H1 (cell line): Measurements from ENCODE around the gene DPF3. TPM values are rescaled to one million over a fixed set of nuclear protein-coding genes. Genes with fewer than 3 reads are reported as not detected.
A peak's percentile ranks its signal among the peaks of the same experiment; 100 is the strongest.

Experiments
- CTCF ChIA-PET: fragments of 300-600 bp; sonication (Branson Sonifier 250); formaldehyde crosslinking; loops from one replicate; lab custom pipeline; 2021; ENCODE audit not compliant: partially characterized antibody; lab: Charles Lee
- POLR2A ChIA-PET: fragments of 300-600 bp; sonication (Branson Sonifier 250); formaldehyde crosslinking; loops from one replicate; lab custom pipeline; 2021; ENCODE audit warnings: inconsistent platforms; ENCODE audit not compliant: partially characterized antibody; lab: Charles Lee
- DNase-seq, 2 experiments: peaks; one replicate each; pipeline versions ENCODE4 v3.0.0 to v3.0.0-alpha.2; 2010 to 2022; ENCODE audit warnings: low spot score in 2 of 2, low read depth in 1 of 2, mixed read lengths in 1 of 2
- FAIRE-seq: peaks from 2 replicates; lab custom pipeline; 2011; peaks lifted over from hg19 to GRCh38; lab: Jason Lieb, UNC
- H2AFZ ChIP-seq: 2 replicates; pipeline ENCODE4 v1.8.1; 2012; ENCODE audit warnings: low read length, inconsistent platforms
- H2AK5ac ChIP-seq: 2 replicates; pipeline ENCODE4 v1.6.1; 2013; ENCODE audit warnings: low read depth, low read length
- H2BK120ac ChIP-seq: replicated peaks from 2 replicates; pipeline ENCODE3; 2013; ENCODE audit warnings: low read depth, low read length, inconsistent platforms
- H2BK12ac ChIP-seq: 2 replicates; pipeline ENCODE4 v1.6.1; 2013; ENCODE audit warnings: low read depth, low read length
- H2BK15ac ChIP-seq: 2 replicates; pipeline ENCODE4 v1.6.1; 2013; ENCODE audit warnings: low read length
- H2BK20ac ChIP-seq: 2 replicates; pipeline ENCODE4 v1.6.1; 2013; ENCODE audit warnings: low read length
- H2BK5ac ChIP-seq: 2 replicates; pipeline ENCODE4 v1.6.1; 2013; ENCODE audit warnings: low read depth, low read length
- H3K14ac ChIP-seq: 2 replicates; pipeline ENCODE4 v1.6.1; 2013; ENCODE audit warnings: inconsistent platforms; ENCODE audit not compliant: insufficient read length
- H3K18ac ChIP-seq: 2 replicates; pipeline ENCODE4 v1.6.1; 2013; ENCODE audit warnings: low read length; ENCODE audit errors: extremely low read depth
- H3K23ac ChIP-seq: 2 replicates; pipeline ENCODE4 v1.6.1; 2013; ENCODE audit warnings: inconsistent platforms; ENCODE audit not compliant: insufficient read length
- H3K23me2 ChIP-seq: 2 replicates; pipeline ENCODE4 v1.6.1; 2013; ENCODE audit warnings: low read depth, low read length
- H3K27ac ChIP-seq: 2 replicates; pipeline ENCODE4 v1.6.1; 2011; ENCODE audit warnings: low read depth, low read length, inconsistent platforms
- H3K27me3 ChIP-seq, 4 experiments: replicated peaks in 1 of 4; 1 replicate in 1 of 4; 2 replicates in 3 of 4; pipeline versions ENCODE4 v1.6.1 to v1.8.1; 2011 to 2013; ENCODE audit warnings: low read length in 3 of 4, mild to moderate bottlenecking in 3 of 4, inconsistent platforms in 2 of 4, mixed read lengths in 2 of 4, moderate library complexity in 1 of 4; ENCODE audit not compliant: control insufficient read depth in 3 of 4, insufficient read depth in 3 of 4; ENCODE audit errors: extremely low read depth in 1 of 4
- H3K36me3 ChIP-seq, 4 experiments: 2 replicates each; pipeline versions ENCODE4 v1.6.1 to v1.8.1; 2011 to 2013; ENCODE audit warnings: mild to moderate bottlenecking in 4 of 4, low read length in 3 of 4, moderate library complexity in 2 of 4, control low read depth in 1 of 4, inconsistent platforms in 1 of 4; ENCODE audit not compliant: insufficient read depth in 4 of 4, control insufficient read depth in 2 of 4
- H3K4ac ChIP-seq: replicated peaks from 2 replicates; pipeline ENCODE3; 2013; ENCODE audit warnings: low read length, low read depth, mixed read lengths, inconsistent platforms; ENCODE audit not compliant: insufficient read length
- H3K4me1 ChIP-seq, 4 experiments: replicated peaks in 1 of 4; 1 replicate in 1 of 4; 2 replicates in 3 of 4; pipeline versions ENCODE4 v1.6.1 to v1.8.1; 2011 to 2013; ENCODE audit warnings: low read length in 3 of 4, inconsistent platforms in 2 of 4, mixed read lengths in 1 of 4; ENCODE audit not compliant: insufficient read depth in 4 of 4, control insufficient read depth in 3 of 4
- H3K4me2 ChIP-seq, 2 experiments: 2 replicates each; pipeline versions ENCODE4 v1.6.1 to v1.8.1; 2011 to 2013; ENCODE audit warnings: low read depth in 2 of 2, low read length in 2 of 2, control low read depth in 1 of 2, inconsistent platforms in 1 of 2, mild to moderate bottlenecking in 1 of 2; ENCODE audit not compliant: insufficient read depth in 1 of 2
- H3K4me3 ChIP-seq, 4 experiments: fragments of 200-600, 300-600 bp in 1 of 4; sonication (generic), shearing (Covaris generic), sonication (Bioruptor Twin) in 1 of 4; 2 replicates each; pipeline versions ENCODE4 v1.5.1 to v1.8.1; 2011 to 2016; ENCODE audit warnings: low read length in 4 of 4, low read depth in 3 of 4, control low read depth in 2 of 4, inconsistent platforms in 2 of 4, mild to moderate bottlenecking in 2 of 4, mixed read lengths in 1 of 4, moderate library complexity in 1 of 4; ENCODE audit not compliant: insufficient read depth in 2 of 4; ENCODE audit errors: extremely low read depth in 1 of 4
- H3K56ac ChIP-seq: replicated peaks from 2 replicates; pipeline ENCODE3; 2013; ENCODE audit warnings: low read depth, mild to moderate bottlenecking, mixed read lengths, low read length, inconsistent platforms; ENCODE audit not compliant: insufficient read length
- H3K79me1 ChIP-seq: 2 replicates; pipeline ENCODE4 v1.6.1; 2013; ENCODE audit warnings: low read depth, low read length, control low read depth
- H3K79me2 ChIP-seq, 2 experiments: 2 replicates each; pipeline versions ENCODE4 v1.6.1 to v1.8.1; 2012 to 2013; ENCODE audit warnings: low read length in 2 of 2, mild to moderate bottlenecking in 2 of 2, inconsistent platforms in 1 of 2; ENCODE audit not compliant: insufficient read depth in 2 of 2, control insufficient read depth in 1 of 2
- H3K9ac ChIP-seq, 4 experiments: replicated peaks in 1 of 4; 1 replicate in 1 of 4; 2 replicates in 3 of 4; pipeline versions ENCODE4 v1.6.1 to v1.8.1; 2011 to 2013; ENCODE audit warnings: low read depth in 3 of 4, low read length in 3 of 4, control low read depth in 2 of 4, mild to moderate bottlenecking in 2 of 4, moderate library complexity in 2 of 4, inconsistent platforms in 1 of 4; ENCODE audit errors: extremely low read depth in 1 of 4
- H3K9me3 ChIP-seq, 2 experiments: 2 replicates each; pipeline versions ENCODE4 v1.6.1 to v1.8.1; 2012 to 2013; ENCODE audit warnings: mild to moderate bottlenecking in 2 of 2, moderate library complexity in 2 of 2, control low read depth in 1 of 2, inconsistent platforms in 1 of 2, low read depth in 1 of 2, low read length in 1 of 2, mixed read lengths in 1 of 2; ENCODE audit not compliant: insufficient read depth in 2 of 2
- H4K20me1 ChIP-seq, 2 experiments: replicated peaks in 1 of 2; 2 replicates each; pipeline versions ENCODE3 to v1.8.1; 2011 to 2013; ENCODE audit warnings: inconsistent platforms in 2 of 2, low read length in 2 of 2, mild to moderate bottlenecking in 1 of 2; ENCODE audit not compliant: insufficient read depth in 2 of 2, control insufficient read depth in 1 of 2
- H4K5ac ChIP-seq: 2 replicates; pipeline ENCODE4 v1.6.1; 2013; ENCODE audit warnings: low read length, low read depth, mixed read lengths, inconsistent platforms; ENCODE audit not compliant: insufficient read length
- H4K8ac ChIP-seq: 2 replicates; pipeline ENCODE4 v1.8.0; 2013; ENCODE audit warnings: mild to moderate bottlenecking, moderate library complexity, low read length, inconsistent platforms; ENCODE audit not compliant: insufficient read depth; ENCODE audit errors: extremely low read depth
- H4K91ac ChIP-seq: replicated peaks from 2 replicates; pipeline ENCODE3; 2013; ENCODE audit warnings: low read length, mixed read lengths, inconsistent platforms; ENCODE audit not compliant: insufficient read length
- HDAC2 ChIP-seq, 2 experiments: fragments of 300-600 bp in 1 of 2; sonication (generic) in 1 of 2; IDR thresholded peaks; 2 replicates each; pipeline ENCODE4 v1.6.1; 2011 to 2012; ENCODE audit warnings: low read depth in 2 of 2, low read length in 2 of 2, mild to moderate bottlenecking in 2 of 2, moderate library complexity in 2 of 2, borderline replicate concordance in 1 of 2, inconsistent platforms in 1 of 2
- RAD21 ChIP-seq, 2 experiments: IDR thresholded peaks in 1 of 2; conservative IDR thresholded peaks in 1 of 2; 2 replicates each; pipeline ENCODE4 v1.6.1; 2011; ENCODE audit warnings: low read depth in 2 of 2, low read length in 2 of 2, improper control_type of control experiment in 1 of 2, inconsistent platforms in 1 of 2, mild to moderate bottlenecking in 1 of 2, moderate library complexity in 1 of 2
- RBBP5 ChIP-seq: IDR thresholded peaks from 2 replicates; pipeline ENCODE4 v1.7.1; 2012; ENCODE audit warnings: low read depth, mild to moderate bottlenecking, inconsistent platforms, low read length, moderate library complexity, borderline replicate concordance
- SP1 ChIP-seq: IDR thresholded peaks from 2 replicates; pipeline ENCODE4 v1.6.1; 2011; ENCODE audit warnings: low read depth, low read length
- SRF ChIP-seq: IDR thresholded peaks from 2 replicates; pipeline ENCODE4 v1.6.1; 2011; ENCODE audit warnings: mild to moderate bottlenecking, low read depth, low read length, moderate library complexity
- USF2 ChIP-seq: IDR thresholded peaks from 2 replicates; pipeline ENCODE4 v1.6.1; 2011; ENCODE audit warnings: low read length, improper control_type of control experiment
- WGBS, 2 experiments: shearing (Covaris generic) in 1 of 2; methylation state at CpG; one replicate each; pipeline versions ENCODE4 v1.1.6 to v1.1.7; 2013 to 2015; ENCODE audit warnings: low lambda C conversion rate in 2 of 2, mixed read lengths in 2 of 2, inconsistent platforms in 1 of 2, low coverage in 1 of 2, missing lambda C conversion rate in 1 of 2; ENCODE audit not compliant: insufficient replicate concordance in 2 of 2, insufficient coverage in 1 of 2, insufficient read length in 1 of 2; ENCODE audit errors: extremely low coverage in 1 of 2, missing lambda C conversion rate in 1 of 2; 5-methylcytosine and 5-hydroxymethylcytosine counted together
- polyA plus RNA-seq, 7 experiments: library from polyadenylated mRNA; depleted of rRNA in 3 of 7; stranded (reverse) in 5 of 7; unstranded in 2 of 7; fragments of >200 nt in 5 of 7; fragments of 200-250 nt in 2 of 7; gene quantifications; 1 replicate in 5 of 7; 2 replicates in 1 of 7; 4 replicates in 1 of 7; pipeline versions ENCODE4 v1.2.1 to v1.2.3, GENCODE V29; 2011 to 2013; ENCODE audit warnings: missing spikeins in 2 of 7, mixed read lengths in 2 of 7
- total RNA-seq: library from RNA; stranded (reverse); fragmentation: NEBNext Ultra II Directional; extraction: Animal tissue kit (Norgen Biotek cat#: 25700); gene quantifications from 2 replicates; pipeline ENCODE4 v1.2.1, GENCODE V29; 2021

DPF3 gene
- total and polyA plus RNA-seq, 2 of the 8 experiments (the other 6 are each of a cell fraction or from before 2014, with no cell fraction given) = 0.19 TPM; not detected in 1

- Histone ChIP-seq H3K23me2 (no peaks in the 10 kb centered on the region), H3K4ac (no peak overlapping the region), H3K56ac (no peak overlapping the region), H2AK5ac (no peak overlapping the region), H3K79me1 (no peaks in the 10 kb centered on the region; the same call in 1 of the 2 replicates), H2BK120ac (no peak overlapping the region), H2BK12ac (peak overlapping the region; percentile 7; the same call in 1 of the 2 replicates), H2AFZ (no peak overlapping the region), H3K4me2 (no peak overlapping the region), H3K4me1 (peaks cover 0 to 12% (median 6%) of the 10 kb centered on the region in 4 experiments; a peak in 6 of 7 replicates), H3K79me2 (no peaks in the 10 kb centered on the region), H3K18ac (no peak overlapping the region), H3K27me3 (no peaks in the 10 kb centered on the region), H3K27ac (no peak overlapping the region), H3K36me3 (no peaks in the 10 kb centered on the region), H2BK20ac (no peak overlapping the region), H4K8ac (no peak overlapping the region), H3K4me3 (no peak overlapping the region), H2BK5ac (no peak overlapping the region), H3K9ac (no peak overlapping the region), H4K91ac (no peak overlapping the region), H4K20me1 (no peaks in the 10 kb centered on the region), H3K23ac (no peak overlapping the region), H4K5ac (no peak overlapping the region), H3K9me3 (no peaks in the 10 kb centered on the region), H2BK15ac (no peak overlapping the region), H3K14ac (no peak overlapping the region)
- TF ChIP-seq RAD21 (IDR thresholded peaks at IDR 0.05 in 1 of 2, conservative IDR thresholded peaks at IDR 0.05 in 1 of 2; ENCODE audit: low read depth in 2 of 2, low read length in 2 of 2) = no peak
- TF ChIP-seq HDAC2 (IDR thresholded peaks at IDR 0.05; ENCODE audit: borderline replicate concordance in 1 of 2, low read depth in 2 of 2, low read length in 2 of 2) = no peak
- no peak for TF ChIP-seq SRF
- TF ChIP-seq SP1 = no peak
- TF ChIP-seq USF2 = no peak
- no peak for TF ChIP-seq RBBP5
- FAIRE-seq = no peak
- POLR2A ChIA-PET = no interaction called here
- no peak for DNase-seq
- 87% methylated on average over 4 of the region's 4 CpGs; no CpG with 5 or more reads in 1 of the 2 experiments for WGBS, 2 experiments
- CTCF ChIA-PET = interaction anchor here (0.5 to 1.2 kb wide), 2 partner anchors 160 to 183 kb away, joined by 3 read pairs; no protein-coding TSS in a partner anchor
Measured at GRCh38 chr14:72699443-72699842, 194.5 kb downstream of the DPF3 start.
